Osteocyte (in vitro differentiated cells): ENCODE data around the gene ZC3H7B. TPM values are rescaled to one million over a fixed set of nuclear protein-coding genes. Genes with fewer than 3 reads are reported as not detected.

ENCODE experiments used
- DNase-seq: peaks from one replicate; pipeline ENCODE4 v3.0.0; 2021; ENCODE audit warnings: mixed read lengths; ENCODE audit not compliant: unreplicated experiment; ENCODE audit errors: extremely low spot score
- H3K27ac Mint-ChIP-seq: one replicate; pipeline ENCODE4 v1.8.0; 2021; ENCODE audit warnings: mild to moderate bottlenecking, mixed read lengths; ENCODE audit not compliant: unreplicated experiment
- H3K27me3 Mint-ChIP-seq: one replicate; pipeline ENCODE4 v1.8.0; 2021; ENCODE audit warnings: mixed read lengths; ENCODE audit not compliant: unreplicated experiment
- H3K36me3 Mint-ChIP-seq: one replicate; pipeline ENCODE4 v1.8.0; 2021; ENCODE audit warnings: mixed read lengths; ENCODE audit not compliant: unreplicated experiment
- H3K4me1 Mint-ChIP-seq: one replicate; pipeline ENCODE4 v1.8.0; 2021; ENCODE audit warnings: mixed read lengths; ENCODE audit not compliant: unreplicated experiment
- H3K4me3 Mint-ChIP-seq: one replicate; pipeline ENCODE4 v1.8.0; 2021; ENCODE audit warnings: mild to moderate bottlenecking, moderate library complexity, mixed read lengths; ENCODE audit not compliant: unreplicated experiment
- H3K9me3 Mint-ChIP-seq: one replicate; pipeline ENCODE4 v1.8.0; 2021; ENCODE audit warnings: mixed read lengths; ENCODE audit not compliant: unreplicated experiment
- CTCF ChIP-seq: fragments of 200-600 bp; sonication (generic); IDR thresholded peaks from 2 replicates; pipeline ENCODE4 v1.5.0; 2021; ENCODE audit warnings: antibody characterized with exemption, mild to moderate bottlenecking, moderate library complexity
- total RNA-seq: library from RNA; stranded (reverse); gene quantifications from 2 replicates; pipeline ENCODE4 v1.2.1, GENCODE V29; 2021

The ZC3H7B gene
- total RNA-seq, 1 donor from 2014 or later: 82.8 TPM

GRCh38 chr22:41263704-41264103 is 37.6 kb upstream of the ZC3H7B start:
- Mint-ChIP-seq H3K4me3 (no peak overlapping the region), H3K27me3 (no peaks in the 10 kb centered on the region), H3K36me3 (peaks cover 23% of the 10 kb centered on the region), H3K9me3 (no peaks in the 10 kb centered on the region), H3K4me1 (peaks cover 4% of the 10 kb centered on the region), H3K27ac (no peak overlapping the region)
- TF ChIP-seq CTCF: no peak
- no peak for DNase-seq

GRCh38 chr22:41264408-41264941 is 36.9 kb upstream of the ZC3H7B start:
- Mint-ChIP-seq H3K4me3 (no peak overlapping the region), H3K9me3 (no peaks in the 10 kb centered on the region), H3K27ac (no peak overlapping the region), H3K4me1 (peaks cover 4% of the 10 kb centered on the region), H3K27me3 (no peaks in the 10 kb centered on the region), H3K36me3 (peaks cover 18% of the 10 kb centered on the region)
- no peak for DNase-seq
- no peak for TF ChIP-seq CTCF

GRCh38 chr22:41267958-41268357 is 33.4 kb upstream of the ZC3H7B start:
- no peak overlapping the region for H3K4me3 Mint-ChIP-seq
- TF ChIP-seq CTCF: no peak
- peaks cover 14% of the 10 kb centered on the region for H3K36me3 Mint-ChIP-seq

GRCh38 chr22:41271787-41272186 is 29.5 kb upstream of the ZC3H7B start:
- Mint-ChIP-seq H3K27ac (no peak overlapping the region), H3K4me3 (no peak overlapping the region), H3K36me3 (peaks cover 22% of the 10 kb centered on the region), H3K4me1 (no peaks in the 10 kb centered on the region), H3K9me3 (no peaks in the 10 kb centered on the region), H3K27me3 (no peaks in the 10 kb centered on the region)
- TF ChIP-seq CTCF: no peak
- no peak for DNase-seq

More at GRCh38 chr22:41267958-41268357, 33.4 kb upstream of the ZC3H7B start:
- H3K4me1 Mint-ChIP-seq: peaks cover 4% of the 10 kb centered on the region
- H3K27ac Mint-ChIP-seq: no peak overlapping the region
- no peaks in the 10 kb centered on the region for H3K27me3 Mint-ChIP-seq
- no peaks in the 10 kb centered on the region for H3K9me3 Mint-ChIP-seq
- no peak for DNase-seq

- DNase-seq: no peak
- no peak overlapping the region for H3K27ac Mint-ChIP-seq
- TF ChIP-seq CTCF: no peak
- peaks cover 23% of the 10 kb centered on the region for H3K36me3 Mint-ChIP-seq
- no peaks in the 10 kb centered on the region for H3K9me3 Mint-ChIP-seq
- H3K4me3 Mint-ChIP-seq: no peak overlapping the region
- no peaks in the 10 kb centered on the region for H3K4me1 Mint-ChIP-seq
- no peaks in the 10 kb centered on the region for H3K27me3 Mint-ChIP-seq
Observed at GRCh38 chr22:41273128-41273527, 28.2 kb upstream of the ZC3H7B start.
